Peyer's patch (tissue), 4 donors: ENCODE measurements around the gene VSTM2B.

ENCODE experiments used
- CTCF ChIP-seq, 6 experiments: fragments of 450-650 bp in 4 of 6; fragments of 200-600 bp in 2 of 6; sonication (generic) in 1 of 6; IDR thresholded peaks; one replicate each; pipeline ENCODE4 v1.5.1; 2017 to 2019; ENCODE audit warnings: antibody characterized with exemption in 6 of 6, mild to moderate bottlenecking in 3 of 6, moderate library complexity in 1 of 6
- POLR2A ChIP-seq, 2 donors: fragments of 450-650 bp; IDR thresholded peaks; one replicate each; pipeline ENCODE4 v1.5.1; 2017; ENCODE audit warnings: antibody characterized with exemption in 2 of 2, mild to moderate bottlenecking in 2 of 2, moderate library complexity in 2 of 2

GRCh38 chr19:29603308-29603707, 77.5 kb downstream of the VSTM2B start:
- TF ChIP-seq CTCF (IDR thresholded peaks at IDR 0.05) (no peak), POLR2A (IDR thresholded peaks at IDR 0.05) (no peak)
